Omental fat pad (tissue), 4 donors: ENCODE measurements around the gene APBB2. TPM values are rescaled to one million over a fixed set of nuclear protein-coding genes. Genes with fewer than 3 reads are reported as not detected.

ENCODE experiments used
- ATAC-seq: fragments of 150-250 bp; one replicate; pipeline ENCODE4 v1.9.1; 2016; ENCODE audit warnings: mild to moderate bottlenecking, moderate library complexity; ENCODE audit not compliant: low FRiP score
- DNase-seq: peaks from one replicate; pipeline ENCODE4 v3.0.0-alpha.2; 2019; ENCODE audit warnings: low spot score
- CTCF ChIP-seq, 3 donors: fragments of 450-650 bp; IDR thresholded peaks; one replicate each; pipeline ENCODE4 v1.5.1; 2016 to 2017; ENCODE audit warnings: antibody characterized with exemption in 3 of 3, mild to moderate bottlenecking in 3 of 3, moderate library complexity in 2 of 3
- total RNA-seq, 4 donors: library from RNA; depleted of rRNA; stranded (reverse); fragments of >200 nt; gene quantifications; one replicate each; pipeline ENCODE4 v1.1.0, GENCODE V29; 2016

The APBB2 gene
- total RNA-seq, 4 donors from 2014 or later, result 76.6 to 138 (median 113) TPM

GRCh38 chr4:41197495-41197894, 16.8 kb downstream of the APBB2 start:
- ATAC-seq (no peak), DNase-seq (no peak)
- no peak for TF ChIP-seq CTCF (IDR thresholded peaks at IDR 0.05)

GRCh38 chr4:41196633-41197332, 17.6 kb downstream of the APBB2 start:
- no peak for DNase-seq
- TF ChIP-seq CTCF (IDR thresholded peaks at IDR 0.05), result no peak
- no peak for ATAC-seq

- no peak for TF ChIP-seq CTCF (IDR thresholded peaks at IDR 0.05)
- no peak for ATAC-seq
Measured at GRCh38 chr4:41192136-41192535, 22.2 kb downstream of the APBB2 start.

GRCh38 chr4:41189666-41190065, 24.7 kb downstream of the APBB2 start:
- no peak for TF ChIP-seq CTCF (IDR thresholded peaks at IDR 0.05)
- ATAC-seq, result no peak

More at GRCh38 chr4:41192136-41192535, 22.2 kb downstream of the APBB2 start:
- DNase-seq, result no peak

GRCh38 chr4:41189076-41189475, 25.3 kb downstream of the APBB2 start:
- no peak for TF ChIP-seq CTCF (IDR thresholded peaks at IDR 0.05)
- DNase-seq (no peak), ATAC-seq (no peak)

More at GRCh38 chr4:41189666-41190065, 24.7 kb downstream of the APBB2 start:
- DNase-seq, result no peak

GRCh38 chr4:41185614-41186592, 28.4 kb downstream of the APBB2 start:
- ATAC-seq (peak; percentile 62), DNase-seq (no peak)
- no peak for TF ChIP-seq CTCF (IDR thresholded peaks at IDR 0.05)
